Measurements from ENCODE around the gene GDPGP1. TPM values are rescaled to one million over a fixed set of nuclear protein-coding genes. Genes with fewer than 3 reads are reported as not detected.

Gene GDPGP1
- total RNA-seq, 4 donors from 2014 or later, result 2.6 to 5.5 (median 3.9) TPM

GRCh38 chr15:90203473-90203872, 30.5 kb upstream of the GDPGP1 start:
- intact Hi-C loops (cut with DNase I; ENCODE audit: low total_unique reads), result no loop called here
- WGBS, 2 donors, result 89% methylated on average over 7 of the region's 7 CpGs
- DNase-seq (ENCODE audit: low spot score in 2 of 2), result no peak
- TF ChIP-seq CTCF (IDR thresholded peaks at IDR 0.05) (no peak), POLR2A (IDR thresholded peaks at IDR 0.05) (no peak)
- no peak overlapping the region for H3K4me3 ChIP-seq (ENCODE audit: low read depth, poor library complexity, severe bottlenecking)

GRCh38 chr15:90203922-90204321, 30.1 kb upstream of the GDPGP1 start:
- no peak for DNase-seq (ENCODE audit: low spot score in 2 of 2)
- H3K4me3 ChIP-seq (ENCODE audit: low read depth, poor library complexity, severe bottlenecking), result no peak overlapping the region
- TF ChIP-seq POLR2A (IDR thresholded peaks at IDR 0.05), result no peak
- no peak for TF ChIP-seq CTCF (IDR thresholded peaks at IDR 0.05)
- intact Hi-C loops (cut with DNase I; ENCODE audit: low total_unique reads), result no loop called here
- WGBS, 2 donors, result 63 to 70% methylated on average over 7 of the region's 8 CpGs

GRCh38 chr15:90205050-90205848, 28.8 kb upstream of the GDPGP1 start:
- H3K4me3 ChIP-seq (ENCODE audit: low read depth, poor library complexity, severe bottlenecking), result no peak overlapping the region
- 80 to 82% methylated on average over 9 to 10 of the region's 10 CpGs for WGBS, 2 donors
- intact Hi-C loops (cut with DNase I; ENCODE audit: low total_unique reads), result no loop called here
- TF ChIP-seq POLR2A (IDR thresholded peaks at IDR 0.05) (no peak), CTCF (IDR thresholded peaks at IDR 0.05) (no peak)
- no peak for DNase-seq (ENCODE audit: low spot score in 2 of 2)

- intact Hi-C loops (cut with DNase I; ENCODE audit: low total_unique reads), result no loop called here
- no peak for DNase-seq (ENCODE audit: low spot score in 2 of 2)
- WGBS, 2 donors, result 60 to 61% methylated on average over 5 of the region's 5 CpGs
- H3K4me3 ChIP-seq (ENCODE audit: low read depth, poor library complexity, severe bottlenecking), result no peak overlapping the region
- TF ChIP-seq POLR2A (IDR thresholded peaks at IDR 0.05) (no peak), CTCF (IDR thresholded peaks at IDR 0.05) (no peak)
Measured at GRCh38 chr15:90205886-90206285, 28.1 kb upstream of the GDPGP1 start.

- TF ChIP-seq CTCF (IDR thresholded peaks at IDR 0.05), result no peak
- TF ChIP-seq POLR2A (IDR thresholded peaks at IDR 0.05), result no peak
- no peak for DNase-seq (ENCODE audit: low spot score in 2 of 2)
- intact Hi-C loops (cut with DNase I; ENCODE audit: low total_unique reads), result no loop called here
- H3K4me3 ChIP-seq (ENCODE audit: low read depth, poor library complexity, severe bottlenecking), result no peak overlapping the region
- WGBS, 2 donors, result 80 to 82% methylated on average over 6 of the region's 6 CpGs
Measured at GRCh38 chr15:90207252-90207651, 26.8 kb upstream of the GDPGP1 start.

- intact Hi-C loops (cut with DNase I; ENCODE audit: low total_unique reads), result no loop called here
- H3K4me3 ChIP-seq (ENCODE audit: low read depth, poor library complexity, severe bottlenecking), result no peak overlapping the region
- WGBS, 2 donors, result 88 to 91% methylated on average over 6 of the region's 6 CpGs
- no peak for TF ChIP-seq POLR2A (IDR thresholded peaks at IDR 0.05)
- no peak for TF ChIP-seq CTCF (IDR thresholded peaks at IDR 0.05)
- no peak for DNase-seq (ENCODE audit: low spot score in 2 of 2)
Measured at GRCh38 chr15:90208356-90208755, 25.7 kb upstream of the GDPGP1 start.
